Thyroid gland (tissue), 4 donors: ENCODE data around the gene BUB1B. TPM values are rescaled to one million over a fixed set of nuclear protein-coding genes. Genes with fewer than 3 reads are reported as not detected.

ENCODE experiments used
- DNase-seq, 2 donors: peaks; one replicate each; pipeline ENCODE4 v3.0.0-alpha.2; 2019
- H3K27ac ChIP-seq, 3 donors: fragments of 200-600 bp; sonication (generic); 1 replicate in 2 of 3; 2 replicates in 1 of 3; pipeline ENCODE4 v1.5.1; 2016 to 2019; ENCODE audit warnings: mild to moderate bottlenecking in 1 of 3, moderate library complexity in 1 of 3
- H3K27me3 ChIP-seq: fragments of 200-600 bp; sonication (generic); one replicate; pipeline ENCODE4 v1.5.1; 2019
- H3K36me3 ChIP-seq, 2 donors: fragments of 200-600 bp; sonication (generic); one replicate each; pipeline ENCODE4 v1.5.1; 2016 to 2019
- H3K4me1 ChIP-seq, 2 donors: fragments of 200-600 bp; sonication (generic); one replicate each; pipeline ENCODE4 v1.5.1; 2017 to 2019
- H3K4me3 ChIP-seq, 3 donors: fragments of 200-600 bp; sonication (generic); replicated peaks in 1 of 3; 1 replicate in 2 of 3; 2 replicates in 1 of 3; pipeline ENCODE4 v1.5.1; 2016; ENCODE audit warnings: mild to moderate bottlenecking in 1 of 3
- H3K9me3 ChIP-seq: fragments of 200-600 bp; sonication (generic); one replicate; pipeline ENCODE4 v1.5.1; 2017
- POLR2A ChIP-seq, 2 donors: fragments of 450-650 bp; IDR thresholded peaks; one replicate each; pipeline ENCODE4 v1.6.1; 2017; ENCODE audit warnings: antibody characterized with exemption in 2 of 2, mild to moderate bottlenecking in 2 of 2, moderate library complexity in 1 of 2
- WGBS, 2 donors: methylation state at CpG; one replicate each; pipeline ENCODE4 v1.1.5; 2017; 5-methylcytosine and 5-hydroxymethylcytosine counted together
- intact Hi-C: fragments of 100-400 bp; cut with DNase I; formaldehyde crosslinking; loops from one replicate; pipeline ENCODE4 v1.15.1; 2023
- total RNA-seq, 4 donors: library from RNA; depleted of rRNA; stranded (reverse); fragments of >200 nt; gene quantifications; one replicate each; pipeline ENCODE4 v1.2.3, GENCODE V29; 2016
- TF ChIP-seq, protein P1 (sequence below), 6 experiments: fragments of 200-600 bp in 3 of 6; fragments of 450-650 bp in 3 of 6; sonication (generic) in 3 of 6; IDR thresholded peaks; one replicate each; pipeline ENCODE4 v1.5.1; 2016 to 2019; ENCODE audit warnings: antibody characterized with exemption in 6 of 6, mild to moderate bottlenecking in 2 of 6, inconsistent platforms in 1 of 6, moderate library complexity in 1 of 6

The BUB1B gene
- total RNA-seq, 4 donors from 2014 or later = 0.20 to 3.7 (median 1.4) TPM

DNA sequence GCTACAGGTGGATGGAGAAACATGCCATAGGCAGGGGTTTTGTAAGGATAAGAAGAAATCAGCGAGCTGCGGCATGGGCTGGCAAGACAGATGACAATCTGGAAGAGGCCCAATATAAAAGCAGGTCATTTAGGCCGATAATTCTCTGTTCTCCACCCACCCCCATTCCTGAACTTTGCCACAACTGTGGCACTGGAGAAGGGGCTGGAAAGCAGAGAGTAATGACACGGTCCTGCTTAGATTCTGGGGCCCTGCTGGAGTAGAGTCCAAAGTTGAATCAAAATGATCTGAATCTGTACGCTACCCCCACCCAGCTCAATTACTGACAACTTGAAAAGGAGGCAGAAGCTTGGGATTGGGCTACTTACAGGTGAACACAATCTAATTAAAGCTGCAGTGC is 18.4 kb upstream of the BUB1B start:
- TF ChIP-seq, protein P1, sequence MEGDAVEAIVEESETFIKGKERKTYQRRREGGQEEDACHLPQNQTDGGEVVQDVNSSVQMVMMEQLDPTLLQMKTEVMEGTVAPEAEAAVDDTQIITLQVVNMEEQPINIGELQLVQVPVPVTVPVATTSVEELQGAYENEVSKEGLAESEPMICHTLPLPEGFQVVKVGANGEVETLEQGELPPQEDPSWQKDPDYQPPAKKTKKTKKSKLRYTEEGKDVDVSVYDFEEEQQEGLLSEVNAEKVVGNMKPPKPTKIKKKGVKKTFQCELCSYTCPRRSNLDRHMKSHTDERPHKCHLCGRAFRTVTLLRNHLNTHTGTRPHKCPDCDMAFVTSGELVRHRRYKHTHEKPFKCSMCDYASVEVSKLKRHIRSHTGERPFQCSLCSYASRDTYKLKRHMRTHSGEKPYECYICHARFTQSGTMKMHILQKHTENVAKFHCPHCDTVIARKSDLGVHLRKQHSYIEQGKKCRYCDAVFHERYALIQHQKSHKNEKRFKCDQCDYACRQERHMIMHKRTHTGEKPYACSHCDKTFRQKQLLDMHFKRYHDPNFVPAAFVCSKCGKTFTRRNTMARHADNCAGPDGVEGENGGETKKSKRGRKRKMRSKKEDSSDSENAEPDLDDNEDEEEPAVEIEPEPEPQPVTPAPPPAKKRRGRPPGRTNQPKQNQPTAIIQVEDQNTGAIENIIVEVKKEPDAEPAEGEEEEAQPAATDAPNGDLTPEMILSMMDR (IDR thresholded peaks at IDR 0.05) = no peak
- no peak for TF ChIP-seq POLR2A (IDR thresholded peaks at IDR 0.05)

DNA sequence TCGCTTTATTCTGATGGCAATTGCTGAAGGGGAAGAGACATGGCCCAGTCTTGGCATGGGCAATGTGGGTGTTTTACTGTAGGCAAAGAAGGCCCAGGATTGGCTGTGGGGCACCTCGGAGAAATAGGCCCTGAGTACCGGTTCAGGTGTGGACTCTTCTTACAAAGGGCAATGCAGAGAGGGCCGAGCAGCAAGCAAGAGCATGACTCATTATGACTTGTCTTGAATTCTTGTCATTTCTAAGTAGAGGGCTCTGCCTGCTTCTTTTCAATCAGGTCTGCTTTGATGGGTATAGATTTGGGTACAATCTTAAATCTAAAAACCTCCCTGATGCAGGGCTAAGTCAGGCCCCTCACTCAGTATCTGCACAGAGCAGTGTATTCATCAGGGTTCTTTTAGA is 14.8 kb upstream of the BUB1B start:
- no peaks in the 10 kb centered on the region for H3K4me1 ChIP-seq
- intact Hi-C loops = no loop called here
- TF ChIP-seq, protein P1 (IDR thresholded peaks at IDR 0.05) = no peak
- no peak for TF ChIP-seq POLR2A (IDR thresholded peaks at IDR 0.05)
- WGBS, 2 donors = 95 to 96% methylated on average over 4 of the region's 4 CpGs
- H3K9me3 ChIP-seq = no peaks in the 10 kb centered on the region
- no peak overlapping the region for H3K27ac ChIP-seq
- H3K27me3 ChIP-seq = no peaks in the 10 kb centered on the region
- no peaks in the 10 kb centered on the region for H3K36me3 ChIP-seq
- H3K4me3 ChIP-seq = no peak overlapping the region
- DNase-seq = no peak

More for the DNA sequence above, 18.4 kb upstream of the BUB1B start:
- DNase-seq = no peak
- Histone ChIP-seq H3K27ac (no peak overlapping the region), H3K4me1 (no peaks in the 10 kb centered on the region), H3K27me3 (no peaks in the 10 kb centered on the region), H3K9me3 (no peaks in the 10 kb centered on the region), H3K36me3 (no peaks in the 10 kb centered on the region), H3K4me3 (no peak overlapping the region)
- WGBS, 2 donors = 84 to 85% methylated on average over 5 of the region's 5 CpGs
- intact Hi-C loops = no loop called here

DNA sequence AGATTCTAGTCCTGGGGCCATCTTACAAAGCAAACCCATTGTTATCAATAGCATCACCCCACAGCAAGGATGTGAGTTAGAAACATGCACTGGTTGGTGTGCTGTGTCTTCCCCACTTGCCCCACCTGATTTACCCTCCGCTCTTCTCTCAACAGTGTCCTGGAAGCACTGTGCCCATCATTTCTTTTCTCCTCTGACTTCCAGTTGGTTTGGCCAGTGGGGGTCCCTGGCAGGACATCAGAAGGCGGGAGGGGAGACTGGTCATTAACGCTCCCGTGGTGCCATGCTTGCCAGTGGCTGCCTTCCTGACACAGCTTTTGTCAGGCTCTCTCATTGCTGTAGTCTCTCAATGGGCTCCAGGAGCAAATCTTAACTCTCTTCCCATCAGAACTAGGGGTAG is 11.5 kb upstream of the BUB1B start:
- DNase-seq = no peak
- Histone ChIP-seq H3K27me3 (no peaks in the 10 kb centered on the region), H3K9me3 (no peaks in the 10 kb centered on the region), H3K4me1 (no peaks in the 10 kb centered on the region), H3K36me3 (no peaks in the 10 kb centered on the region), H3K27ac (no peak overlapping the region), H3K4me3 (no peak overlapping the region)
- 91 to 94% methylated on average over 4 of the region's 4 CpGs for WGBS, 2 donors
- TF ChIP-seq, protein P1 (IDR thresholded peaks at IDR 0.05) = no peak
- no peak for TF ChIP-seq POLR2A (IDR thresholded peaks at IDR 0.05)
- intact Hi-C loops = no loop called here

DNA sequence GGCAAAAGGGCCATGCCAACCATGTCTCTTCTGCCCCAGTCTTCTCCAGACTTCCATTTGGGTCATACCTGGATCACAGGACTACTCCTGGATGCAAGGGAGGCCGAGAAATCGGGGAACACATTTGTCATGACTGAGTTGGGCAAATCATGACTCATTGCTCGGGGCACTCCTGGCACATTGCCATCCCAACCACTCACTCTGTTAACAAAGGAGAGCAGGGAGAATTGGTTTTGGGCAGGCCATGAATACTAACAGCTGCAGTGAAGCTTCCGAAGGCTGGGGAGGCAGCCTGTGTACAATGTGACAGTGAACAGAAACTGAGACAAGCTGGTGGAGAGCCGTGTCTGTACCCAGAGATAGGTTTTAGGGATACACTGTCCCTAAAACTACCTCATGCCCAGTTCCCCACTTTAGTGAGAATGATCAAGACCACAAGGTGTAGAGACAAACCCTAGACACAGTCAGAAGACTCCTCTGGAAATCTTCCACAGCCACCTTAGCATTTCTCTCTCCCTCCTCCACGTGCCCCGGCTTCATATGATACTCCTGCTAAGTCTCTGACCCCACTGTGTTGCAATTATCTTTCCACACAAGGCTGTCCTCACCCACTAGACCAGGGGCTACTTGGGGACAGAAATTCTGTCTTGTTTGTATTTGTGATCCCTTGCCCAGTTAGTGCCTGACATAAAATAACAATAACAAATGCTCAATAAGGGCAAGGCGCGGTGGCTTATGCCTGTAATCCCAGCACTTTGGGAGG is 10.5 kb upstream of the BUB1B start:
- H3K4me1 ChIP-seq = peaks cover under 1 to 2% of the 10 kb centered on the region in 2 donors
- peak; percentile 71 to 76 for DNase-seq
- no peaks in the 10 kb centered on the region for H3K27me3 ChIP-seq
- WGBS, 2 donors = 59 to 70% methylated on average over 9 of the region's 9 CpGs
- intact Hi-C loops = no loop called here
- no peak overlapping the region for H3K4me3 ChIP-seq
- H3K36me3 ChIP-seq = no peaks in the 10 kb centered on the region
- H3K9me3 ChIP-seq = no peaks in the 10 kb centered on the region
- H3K27ac ChIP-seq = no peak overlapping the region
- no peak for TF ChIP-seq POLR2A (IDR thresholded peaks at IDR 0.05)
- TF ChIP-seq, protein P1 (IDR thresholded peaks at IDR 0.05) = no peak

DNA sequence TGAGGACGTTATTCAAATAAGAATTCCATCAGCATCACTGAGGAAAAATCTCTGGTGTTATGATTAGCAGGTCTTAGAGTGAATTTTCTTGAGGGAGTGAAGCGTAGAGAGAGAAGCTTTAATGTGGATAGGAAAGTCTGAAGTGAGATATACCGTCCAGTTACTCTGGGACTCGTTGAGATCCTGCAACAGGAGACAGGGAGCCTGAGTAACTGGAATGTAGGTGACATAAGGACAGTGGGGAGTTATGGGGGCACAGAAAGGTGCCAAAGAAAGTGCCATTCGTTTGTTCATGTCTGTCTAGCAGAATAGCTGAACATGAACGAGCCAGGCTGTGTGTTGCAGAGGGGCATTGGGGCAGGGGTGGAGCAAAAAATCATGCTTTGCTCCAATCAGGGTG is 9.4 kb upstream of the BUB1B start:
- Histone ChIP-seq H3K27me3 (no peaks in the 10 kb centered on the region), H3K4me1 (peaks cover 5 to 7% of the 10 kb centered on the region in 2 donors), H3K27ac (no peak overlapping the region), H3K9me3 (no peaks in the 10 kb centered on the region), H3K4me3 (no peak overlapping the region), H3K36me3 (no peaks in the 10 kb centered on the region)
- TF ChIP-seq, protein P1 (IDR thresholded peaks at IDR 0.05) = no peak
- no peak for TF ChIP-seq POLR2A (IDR thresholded peaks at IDR 0.05)
- DNase-seq = no peak
- intact Hi-C loops = no loop called here
- WGBS, 2 donors = 42 to 57% methylated on average over 6 of the region's 6 CpGs
